ENCODE data around the gene HPS1. TPM values are rescaled to one million over a fixed set of nuclear protein-coding genes. Genes with fewer than 3 reads are reported as not detected.

Gene HPS1
- polyA plus RNA-seq, 2 of the 4 experiments (the other 2 are of a cell fraction) = 25.1 to 28.2 TPM

DNA sequence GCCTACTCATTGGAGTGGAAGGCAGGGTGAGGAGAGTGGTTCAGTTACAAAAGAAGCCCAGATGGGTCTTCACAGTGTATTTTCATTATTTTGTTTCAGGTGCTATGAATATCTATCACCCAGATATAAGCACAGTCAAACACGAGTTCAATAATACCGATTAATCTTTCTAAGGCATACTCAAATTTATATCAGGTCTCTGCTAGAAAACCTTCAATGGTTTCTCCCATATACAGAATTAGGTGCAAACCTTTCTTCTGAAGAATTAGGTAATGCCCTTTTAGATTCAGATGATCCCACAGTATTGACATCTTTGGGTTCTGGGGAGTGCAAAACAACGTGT is 14.7 kb upstream of the HPS1 start:
- Histone ChIP-seq H3K4me3 (no peak overlapping the region), H3K27ac (peak overlapping the region; percentile 53 to 55; a peak in 4 of 6 replicates), H3K4me2 (peak overlapping the region; percentile 44; the same call in 2 of the 3 replicates), H3K4me1 (peaks cover 15% of the 10 kb centered on the region), H3K9me3 (no peaks in the 10 kb centered on the region)
- ChIA-PET CTCF (interaction anchor here (2.9 kb wide), 1 partner anchor 36 kb away, joined by 9 read pairs; no protein-coding TSS in a partner anchor), POLR2A (no interaction called here)
- no peak for DNase-seq (ENCODE audit: low read depth in 1 of 2, low spot score in 1 of 2)
- ATAC-seq = no peak
- WGBS (ENCODE audit: missing lambda C conversion rate) = 81% methylated on average over 3 of the region's 3 CpGs
- no peak for TF ChIP-seq JUNB (IDR thresholded peaks at IDR 0.05)
- no peak for TF ChIP-seq SREBF2 (IDR thresholded peaks at IDR 0.05)
- no peak for TF ChIP-seq E2F6 (IDR thresholded peaks at IDR 0.05; ENCODE audit: borderline replicate concordance, low read depth)
- TF ChIP-seq, protein P1, sequence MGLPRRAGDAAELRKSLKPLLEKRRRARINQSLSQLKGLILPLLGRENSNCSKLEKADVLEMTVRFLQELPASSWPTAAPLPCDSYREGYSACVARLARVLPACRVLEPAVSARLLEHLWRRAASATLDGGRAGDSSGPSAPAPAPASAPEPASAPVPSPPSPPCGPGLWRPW (IDR thresholded peaks at IDR 0.05) = no peak
- no peak for TF ChIP-seq MAZ (IDR thresholded peaks at IDR 0.05; ENCODE audit: borderline replicate concordance, low read depth, low read length)
- TF ChIP-seq BHLHE40 (IDR thresholded peaks at IDR 0.05; ENCODE audit: low read depth, low read length) = no peak
- TF ChIP-seq FOSL2 (IDR thresholded peaks at IDR 0.05) = no peak
- no peak for TF ChIP-seq FOSL2 (CRISPR knock-in tag; IDR thresholded peaks at IDR 0.05)
- no peak for TF ChIP-seq ESRRA (IDR thresholded peaks at IDR 0.05; ENCODE audit: borderline replicate concordance, low read length)
- no peak for TF ChIP-seq RNF2 (IDR thresholded peaks at IDR 0.05; ENCODE audit: borderline replicate concordance, low read depth)
- no peak for TF ChIP-seq ZNF302 (CRISPR knock-in tag; IDR thresholded peaks at IDR 0.05)
- TF ChIP-seq RARB (CRISPR knock-in tag; IDR thresholded peaks at IDR 0.05) = no peak
- no peak for TF ChIP-seq HOXB5 (CRISPR knock-in tag; IDR thresholded peaks at IDR 0.05)
- no peak for TF ChIP-seq POLR2A (IDR thresholded peaks at IDR 0.05; ENCODE audit: low read length)
- no peak for TF ChIP-seq CBX2 (IDR thresholded peaks at IDR 0.05; ENCODE audit: borderline replicate concordance, low read depth)
- TF ChIP-seq PHF8 (IDR thresholded peaks at IDR 0.05; ENCODE audit: borderline replicate concordance, low read depth) = no peak
- TF ChIP-seq NPAS2 (CRISPR knock-in tag; IDR thresholded peaks at IDR 0.05; ENCODE audit: borderline replicate concordance) = no peak
- TF ChIP-seq, protein P2, sequence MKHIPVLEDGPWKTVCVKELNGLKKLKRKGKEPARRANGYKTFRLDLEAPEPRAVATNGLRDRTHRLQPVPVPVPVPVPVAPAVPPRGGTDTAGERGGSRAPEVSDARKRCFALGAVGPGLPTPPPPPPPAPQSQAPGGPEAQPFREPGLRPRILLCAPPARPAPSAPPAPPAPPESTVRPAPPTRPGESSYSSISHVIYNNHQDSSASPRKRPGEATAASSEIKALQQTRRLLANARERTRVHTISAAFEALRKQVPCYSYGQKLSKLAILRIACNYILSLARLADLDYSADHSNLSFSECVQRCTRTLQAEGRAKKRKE (CRISPR knock-in tag; IDR thresholded peaks at IDR 0.05; ENCODE audit: low read depth) = no peak
- TF ChIP-seq, protein P3, sequence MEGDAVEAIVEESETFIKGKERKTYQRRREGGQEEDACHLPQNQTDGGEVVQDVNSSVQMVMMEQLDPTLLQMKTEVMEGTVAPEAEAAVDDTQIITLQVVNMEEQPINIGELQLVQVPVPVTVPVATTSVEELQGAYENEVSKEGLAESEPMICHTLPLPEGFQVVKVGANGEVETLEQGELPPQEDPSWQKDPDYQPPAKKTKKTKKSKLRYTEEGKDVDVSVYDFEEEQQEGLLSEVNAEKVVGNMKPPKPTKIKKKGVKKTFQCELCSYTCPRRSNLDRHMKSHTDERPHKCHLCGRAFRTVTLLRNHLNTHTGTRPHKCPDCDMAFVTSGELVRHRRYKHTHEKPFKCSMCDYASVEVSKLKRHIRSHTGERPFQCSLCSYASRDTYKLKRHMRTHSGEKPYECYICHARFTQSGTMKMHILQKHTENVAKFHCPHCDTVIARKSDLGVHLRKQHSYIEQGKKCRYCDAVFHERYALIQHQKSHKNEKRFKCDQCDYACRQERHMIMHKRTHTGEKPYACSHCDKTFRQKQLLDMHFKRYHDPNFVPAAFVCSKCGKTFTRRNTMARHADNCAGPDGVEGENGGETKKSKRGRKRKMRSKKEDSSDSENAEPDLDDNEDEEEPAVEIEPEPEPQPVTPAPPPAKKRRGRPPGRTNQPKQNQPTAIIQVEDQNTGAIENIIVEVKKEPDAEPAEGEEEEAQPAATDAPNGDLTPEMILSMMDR (IDR thresholded peaks at IDR 0.05) = no peak
- no peak for TF ChIP-seq CHD4 (IDR thresholded peaks at IDR 0.05; ENCODE audit: borderline replicate concordance)
- FAIRE-seq = no peak

DNA sequence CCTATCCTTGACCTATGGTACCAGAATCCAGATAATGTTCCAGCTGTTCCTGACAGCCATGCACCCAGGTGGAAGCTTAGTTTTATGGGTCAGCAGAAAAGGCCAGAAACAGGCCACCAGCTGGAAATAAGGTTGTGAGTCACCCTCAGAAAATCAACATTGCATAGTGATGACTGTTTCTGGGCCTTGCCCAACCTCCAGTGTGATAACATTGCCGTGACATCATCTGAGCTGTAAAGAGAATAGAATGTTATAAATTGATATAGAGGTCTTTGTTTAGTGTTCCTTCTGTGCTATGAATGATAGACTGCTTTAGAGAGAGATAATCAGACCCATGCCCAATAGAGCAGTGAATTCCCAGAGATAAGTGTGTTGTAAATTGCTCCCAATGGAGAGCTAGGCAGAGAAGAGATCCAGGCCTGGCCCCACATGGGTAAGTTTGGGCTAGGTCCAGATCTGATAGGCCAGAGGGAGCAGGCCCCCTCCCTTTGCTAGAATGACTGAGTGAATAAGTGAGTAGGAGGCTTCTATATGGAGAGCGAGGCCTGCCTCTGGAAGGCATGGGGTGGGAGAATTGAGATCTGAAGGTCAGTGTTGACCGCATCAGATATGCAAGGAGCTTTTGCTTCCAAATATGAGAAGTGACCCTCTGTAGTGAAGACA is 14.2 kb upstream of the HPS1 start:
- CTCF ChIA-PET = interaction anchor here (0.8 to 2.9 kb wide), 3 partner anchors 29 to 786 kb away, joined by 3 to 9 read pairs (median 3); no protein-coding TSS in a partner anchor
- FAIRE-seq (peak; percentile 82), ATAC-seq (peak; percentile 95 to 96), DNase-seq (ENCODE audit: low read depth in 1 of 2, low spot score in 1 of 2) (peak; percentile 66 to 78)
- H3K4me2 ChIP-seq = peak overlapping the region; percentile 44
- no peak overlapping the region for H3K4me3 ChIP-seq
- H3K9me3 ChIP-seq = no peaks in the 10 kb centered on the region
- 60% methylated on average over 3 of the region's 3 CpGs for WGBS (ENCODE audit: missing lambda C conversion rate)
- peak overlapping the region; percentile 53 to 55; a peak in 4 of 6 replicates for H3K27ac ChIP-seq
- POLR2A ChIA-PET = interaction anchor here (0.6 to 1.1 kb wide), 2 partner anchors 9 to 15 kb away, joined by 3 read pairs; no protein-coding TSS in a partner anchor
- peaks cover 15% of the 10 kb centered on the region for H3K4me1 ChIP-seq
- TF ChIP-seq JUNB (IDR thresholded peaks at IDR 0.05) = peak; percentile 96
- TF ChIP-seq HDAC2 (IDR thresholded peaks at IDR 0.05) = no peak
- peak; percentile 78 for TF ChIP-seq MAFK (IDR thresholded peaks at IDR 0.05; ENCODE audit: partially characterized antibody)
- no peak for TF ChIP-seq EHMT2 (IDR thresholded peaks at IDR 0.05; ENCODE audit: low read depth)
- peak; percentile 69; the same call in 1 of the 2 replicates for TF ChIP-seq GATA3 (IDR thresholded peaks at IDR 0.05; ENCODE audit: borderline replicate concordance)
- peak; percentile 98 for TF ChIP-seq FOSL2 (IDR thresholded peaks at IDR 0.05)
- peak; percentile 98 for TF ChIP-seq FOSL2 (CRISPR knock-in tag; IDR thresholded peaks at IDR 0.05)
- TF ChIP-seq CEBPB (IDR thresholded peaks at IDR 0.05) = peak; percentile 87 to 91
- TF ChIP-seq, protein P4, sequence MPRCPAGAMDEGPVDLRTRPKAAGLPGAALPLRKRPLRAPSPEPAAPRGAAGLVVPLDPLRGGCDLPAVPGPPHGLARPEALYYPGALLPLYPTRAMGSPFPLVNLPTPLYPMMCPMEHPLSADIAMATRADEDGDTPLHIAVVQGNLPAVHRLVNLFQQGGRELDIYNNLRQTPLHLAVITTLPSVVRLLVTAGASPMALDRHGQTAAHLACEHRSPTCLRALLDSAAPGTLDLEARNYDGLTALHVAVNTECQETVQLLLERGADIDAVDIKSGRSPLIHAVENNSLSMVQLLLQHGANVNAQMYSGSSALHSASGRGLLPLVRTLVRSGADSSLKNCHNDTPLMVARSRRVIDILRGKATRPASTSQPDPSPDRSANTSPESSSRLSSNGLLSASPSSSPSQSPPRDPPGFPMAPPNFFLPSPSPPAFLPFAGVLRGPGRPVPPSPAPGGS (IDR thresholded peaks at IDR 0.05) = peak; percentile 6; the same call in 1 of the 3 replicates
- TF ChIP-seq, protein P5, sequence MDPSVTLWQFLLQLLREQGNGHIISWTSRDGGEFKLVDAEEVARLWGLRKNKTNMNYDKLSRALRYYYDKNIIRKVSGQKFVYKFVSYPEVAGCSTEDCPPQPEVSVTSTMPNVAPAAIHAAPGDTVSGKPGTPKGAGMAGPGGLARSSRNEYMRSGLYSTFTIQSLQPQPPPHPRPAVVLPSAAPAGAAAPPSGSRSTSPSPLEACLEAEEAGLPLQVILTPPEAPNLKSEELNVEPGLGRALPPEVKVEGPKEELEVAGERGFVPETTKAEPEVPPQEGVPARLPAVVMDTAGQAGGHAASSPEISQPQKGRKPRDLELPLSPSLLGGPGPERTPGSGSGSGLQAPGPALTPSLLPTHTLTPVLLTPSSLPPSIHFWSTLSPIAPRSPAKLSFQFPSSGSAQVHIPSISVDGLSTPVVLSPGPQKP (IDR thresholded peaks at IDR 0.05; ENCODE audit: low read depth, low read length) = no peak
- TF ChIP-seq NPAS2 (CRISPR knock-in tag; IDR thresholded peaks at IDR 0.05; ENCODE audit: borderline replicate concordance) = no peak
- peak; percentile 50 to 73; a peak in 3 of 5 replicates for TF ChIP-seq JUN (IDR thresholded peaks at IDR 0.05)

Data from A549 (cell line).